HG03097 (cell line): ENCODE measurements around the gene CDH23.

Source experiments
- ATAC-seq: cut with Tn5 transposase; IDR thresholded peaks from one replicate; pipeline ENCODE4 v1.9.1; 2021; ENCODE audit not compliant: unreplicated experiment, low FRiP score

Gene CDH23

GRCh38 chr10:71798308-71798624, 401.5 kb downstream of the CDH23 start:
- no peak for ATAC-seq

DNA sequence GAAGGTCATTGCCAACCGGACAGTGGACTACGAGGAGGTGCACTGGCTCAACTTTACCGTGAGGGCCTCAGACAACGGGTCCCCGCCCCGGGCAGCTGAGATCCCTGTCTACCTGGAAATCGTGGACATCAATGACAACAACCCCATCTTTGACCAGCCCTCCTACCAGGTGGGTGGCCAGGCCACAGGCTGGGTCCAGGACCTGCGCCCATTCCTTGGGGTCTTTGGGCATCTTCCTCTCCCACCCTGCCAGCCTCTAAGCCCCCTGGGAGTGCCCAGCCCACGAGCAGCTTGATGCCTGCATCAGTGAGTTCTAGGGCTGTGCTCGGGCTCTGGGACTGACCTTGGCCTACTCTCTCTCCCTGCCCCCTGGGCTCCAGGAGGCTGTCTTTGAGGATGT, 402.4 kb downstream of the CDH23 start:
- no peak for ATAC-seq

DNA sequence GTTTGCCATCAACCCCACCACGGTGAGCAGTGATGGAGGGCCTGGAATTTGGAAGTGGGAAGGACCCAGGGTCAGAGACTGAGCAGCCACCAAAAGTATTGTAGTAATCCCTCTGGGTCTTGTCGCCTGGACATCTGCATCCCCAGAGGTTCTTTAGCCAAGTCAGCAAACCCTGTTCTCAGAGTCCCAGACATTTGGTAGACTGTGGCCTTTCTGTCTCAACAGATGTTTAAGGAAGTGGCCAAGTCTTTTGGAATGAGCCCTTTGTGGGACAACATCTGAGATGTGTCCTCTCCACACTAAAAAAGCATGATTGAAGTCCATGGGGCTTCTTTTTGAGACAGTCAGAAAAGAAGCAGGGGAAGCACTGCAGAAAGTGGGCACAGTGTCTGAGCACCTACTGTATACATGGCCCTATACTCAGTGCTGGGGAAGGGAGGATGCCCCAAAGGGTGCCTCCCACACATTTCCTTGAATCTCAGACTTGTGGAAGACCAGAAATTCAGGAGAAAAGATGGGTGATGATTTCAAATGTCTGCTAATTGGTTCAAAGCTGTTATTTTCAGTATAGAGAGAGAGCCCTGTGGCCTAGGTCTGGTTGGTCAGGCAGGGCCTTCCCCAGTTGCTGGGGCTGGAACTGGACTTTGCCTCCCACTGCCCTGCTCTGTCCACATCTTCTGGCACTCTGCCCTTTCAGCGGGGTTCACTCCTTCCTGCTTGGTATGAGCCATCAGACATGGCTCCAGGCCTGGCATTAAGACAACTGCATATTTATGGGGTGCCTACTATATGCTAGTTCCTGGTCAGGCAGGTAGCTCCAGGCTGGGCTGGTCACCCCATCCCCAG, 403.1 kb downstream of the CDH23 start:
- no peak for ATAC-seq

GRCh38 chr10:71801361-71801760, 404.6 kb downstream of the CDH23 start:
- no peak for ATAC-seq

GRCh38 chr10:71802235-71802634, 405.5 kb downstream of the CDH23 start:
- ATAC-seq: no peak

DNA sequence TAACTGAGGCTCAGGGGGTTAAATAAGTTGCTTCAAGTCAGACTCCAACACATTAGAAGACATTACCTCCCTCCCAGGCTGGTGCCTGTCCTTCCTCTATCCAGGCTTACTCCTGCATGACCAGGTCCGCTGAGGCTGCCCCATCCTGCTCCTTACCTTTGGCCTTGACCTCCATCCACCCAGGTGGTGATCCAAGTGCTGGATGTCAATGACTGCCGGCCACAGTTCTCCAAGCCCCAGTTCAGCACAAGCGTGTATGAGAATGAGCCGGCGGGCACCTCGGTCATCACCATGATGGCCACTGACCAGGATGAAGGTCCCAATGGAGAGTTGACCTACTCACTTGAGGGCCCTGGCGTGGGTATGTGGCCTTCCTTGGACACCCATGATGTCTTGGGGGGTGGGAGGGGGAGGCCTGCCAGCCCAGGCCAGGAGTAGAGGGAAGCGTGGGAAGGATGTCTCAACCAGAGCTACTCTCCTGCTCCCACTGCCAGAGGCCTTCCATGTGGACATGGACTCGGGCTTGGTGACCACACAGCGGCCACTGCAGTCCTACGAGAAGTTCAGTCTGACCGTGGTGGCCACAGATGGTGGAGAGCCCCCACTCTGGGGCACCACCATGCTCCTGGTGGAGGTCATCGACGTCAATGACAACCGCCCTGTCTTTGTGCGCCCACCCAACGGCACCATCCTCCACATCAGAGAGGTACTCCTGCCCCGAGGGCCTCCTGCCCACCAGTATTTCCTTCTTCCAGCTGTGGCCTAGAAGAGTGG, 406.2 kb downstream of the CDH23 start:
- ATAC-seq: no peak

GRCh38 chr10:71804077-71804476, 407.4 kb downstream of the CDH23 start:
- no peak for ATAC-seq

- no peak for ATAC-seq
These were observed 409.3 kb downstream of the CDH23 start for GRCh38 chr10:71805776-71806703.

- ATAC-seq: no peak
These were observed 410.2 kb downstream of the CDH23 start for GRCh38 chr10:71806704-71807556.

DNA sequence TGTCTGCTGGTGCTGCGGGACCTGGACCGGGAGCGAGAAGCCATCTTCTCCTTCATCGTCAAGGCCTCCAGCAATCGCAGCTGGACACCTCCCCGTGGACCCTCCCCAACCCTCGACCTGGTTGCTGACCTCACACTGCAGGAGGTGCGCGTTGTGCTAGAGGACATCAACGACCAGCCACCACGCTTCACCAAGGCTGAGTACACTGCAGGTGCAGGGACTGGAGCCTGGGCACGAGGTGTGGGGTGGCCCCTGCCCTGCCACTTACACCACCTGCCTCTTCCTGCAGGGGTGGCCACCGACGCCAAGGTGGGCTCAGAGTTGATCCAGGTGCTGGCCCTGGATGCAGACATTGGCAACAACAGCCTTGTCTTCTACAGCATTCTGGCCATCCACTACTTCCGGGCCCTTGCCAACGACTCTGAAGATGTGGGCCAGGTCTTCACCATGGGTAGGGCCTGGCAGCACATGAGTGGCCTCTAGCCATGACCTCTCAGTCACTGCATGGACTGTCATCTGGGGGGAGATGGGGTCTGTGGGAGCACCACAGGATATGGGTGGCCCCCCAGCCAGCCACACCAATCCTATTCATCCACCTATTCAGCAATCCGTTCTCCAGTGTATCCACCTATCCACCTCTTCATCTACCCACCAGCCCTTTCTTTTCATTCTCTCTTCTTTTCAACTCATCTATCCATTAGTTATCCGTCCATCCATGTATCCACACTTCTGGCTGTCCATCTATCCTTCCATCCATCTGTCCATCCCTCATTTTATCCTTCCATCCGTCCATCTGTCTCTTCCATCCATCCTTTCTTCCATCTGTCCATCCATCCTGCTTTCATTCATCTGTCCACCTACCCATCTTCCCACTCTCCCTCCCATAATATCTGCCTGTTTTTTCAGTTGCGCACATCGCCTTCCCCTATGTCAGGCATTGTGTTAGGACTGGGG, 411.1 kb downstream of the CDH23 start:
- no peak for ATAC-seq

- ATAC-seq: no peak
These were observed 412.9 kb downstream of the CDH23 start for GRCh38 chr10:71809628-71810027.

GRCh38 chr10:71810048-71810750, 413.5 kb downstream of the CDH23 start:
- no peak for ATAC-seq

DNA sequence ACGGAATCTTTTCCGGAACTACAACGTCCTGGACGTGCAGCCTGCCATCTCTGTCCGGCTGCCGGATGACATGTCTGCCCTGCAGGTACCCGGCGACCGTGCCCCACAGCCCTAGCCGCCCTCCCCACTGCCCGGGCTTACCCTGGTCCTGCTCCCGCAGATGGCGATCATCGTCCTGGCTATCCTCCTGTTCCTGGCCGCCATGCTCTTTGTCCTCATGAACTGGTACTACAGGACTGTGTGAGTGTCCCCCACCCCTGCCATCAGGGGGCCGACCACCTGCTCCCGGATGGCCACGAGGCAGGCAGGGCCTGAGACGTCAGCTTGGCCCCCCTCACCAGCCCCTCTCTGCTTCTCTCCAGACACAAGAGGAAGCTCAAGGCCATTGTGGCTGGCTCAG, 414.6 kb downstream of the CDH23 start:
- ATAC-seq: no peak

GRCh38 chr10:71812016-71812912, 415.5 kb downstream of the CDH23 start:
- no peak for ATAC-seq

- ATAC-seq: no peak
These were observed 416.3 kb downstream of the CDH23 start for GRCh38 chr10:71812913-71813590.

GRCh38 chr10:71814922-71815411, 418.2 kb downstream of the CDH23 start:
- no peak for ATAC-seq
